C4-2B (cell line): Measurements from ENCODE around the gene TMTC1.

Experiments used
- H3K27ac ChIP-seq: fragments of 450-650 bp; 2 replicates; pipeline ENCODE4 v1.5.1; 2017
- ZFX ChIP-seq: fragments of 450-650 bp; IDR thresholded peaks from 2 replicates; pipeline ENCODE4 v1.6.1; 2017
- TF ChIP-seq, protein P1 (sequence below): fragments of 450-650 bp; conservative IDR thresholded peaks from 2 replicates; pipeline ENCODE4 v1.5.1; 2017; ENCODE audit warnings: mild to moderate bottlenecking

TMTC1 gene

DNA sequence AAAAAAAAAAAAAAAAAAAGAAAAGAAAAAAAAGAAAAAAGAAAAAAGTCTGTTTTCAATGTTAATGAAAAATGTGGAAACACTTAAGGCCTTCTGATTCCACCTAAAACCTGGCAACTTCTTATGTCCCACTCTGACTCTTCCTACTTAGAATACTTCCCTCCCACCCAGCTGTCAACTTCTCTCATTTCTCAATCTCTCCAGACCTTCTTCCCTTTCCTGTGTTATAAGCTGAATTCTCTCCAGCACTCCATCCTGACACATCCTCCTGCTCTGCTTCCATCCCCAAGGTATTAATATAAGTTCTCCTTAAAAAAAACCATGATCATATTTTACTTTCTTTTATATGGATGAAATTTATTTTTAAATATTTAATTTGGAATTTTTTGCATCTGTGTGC is 20.3 kb upstream of the TMTC1 start:
- no peak overlapping the region for H3K27ac ChIP-seq
- TF ChIP-seq, protein P1, sequence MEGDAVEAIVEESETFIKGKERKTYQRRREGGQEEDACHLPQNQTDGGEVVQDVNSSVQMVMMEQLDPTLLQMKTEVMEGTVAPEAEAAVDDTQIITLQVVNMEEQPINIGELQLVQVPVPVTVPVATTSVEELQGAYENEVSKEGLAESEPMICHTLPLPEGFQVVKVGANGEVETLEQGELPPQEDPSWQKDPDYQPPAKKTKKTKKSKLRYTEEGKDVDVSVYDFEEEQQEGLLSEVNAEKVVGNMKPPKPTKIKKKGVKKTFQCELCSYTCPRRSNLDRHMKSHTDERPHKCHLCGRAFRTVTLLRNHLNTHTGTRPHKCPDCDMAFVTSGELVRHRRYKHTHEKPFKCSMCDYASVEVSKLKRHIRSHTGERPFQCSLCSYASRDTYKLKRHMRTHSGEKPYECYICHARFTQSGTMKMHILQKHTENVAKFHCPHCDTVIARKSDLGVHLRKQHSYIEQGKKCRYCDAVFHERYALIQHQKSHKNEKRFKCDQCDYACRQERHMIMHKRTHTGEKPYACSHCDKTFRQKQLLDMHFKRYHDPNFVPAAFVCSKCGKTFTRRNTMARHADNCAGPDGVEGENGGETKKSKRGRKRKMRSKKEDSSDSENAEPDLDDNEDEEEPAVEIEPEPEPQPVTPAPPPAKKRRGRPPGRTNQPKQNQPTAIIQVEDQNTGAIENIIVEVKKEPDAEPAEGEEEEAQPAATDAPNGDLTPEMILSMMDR, result no peak
- no peak for TF ChIP-seq ZFX

DNA sequence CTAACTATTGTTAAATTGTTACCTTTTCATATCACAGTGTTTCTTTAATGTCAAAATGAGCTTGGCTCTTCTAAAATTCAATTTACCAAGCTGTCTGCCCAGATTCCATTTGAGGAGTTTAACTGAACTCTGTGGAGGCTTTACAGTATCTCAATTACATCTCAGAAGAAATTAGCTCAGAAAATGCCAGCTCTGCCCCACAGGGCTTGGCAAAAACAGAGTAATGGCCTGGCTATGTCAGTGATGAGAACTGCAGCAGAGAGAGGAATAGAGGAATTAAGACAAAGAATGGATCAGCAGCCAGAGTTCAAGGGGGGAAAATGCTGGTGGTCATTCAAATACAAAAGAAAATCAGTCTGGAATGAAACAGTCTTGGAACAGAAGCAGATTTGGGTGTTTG is 15.8 kb upstream of the TMTC1 start:
- no peak for TF ChIP-seq ZFX
- TF ChIP-seq, protein P1, result no peak

DNA sequence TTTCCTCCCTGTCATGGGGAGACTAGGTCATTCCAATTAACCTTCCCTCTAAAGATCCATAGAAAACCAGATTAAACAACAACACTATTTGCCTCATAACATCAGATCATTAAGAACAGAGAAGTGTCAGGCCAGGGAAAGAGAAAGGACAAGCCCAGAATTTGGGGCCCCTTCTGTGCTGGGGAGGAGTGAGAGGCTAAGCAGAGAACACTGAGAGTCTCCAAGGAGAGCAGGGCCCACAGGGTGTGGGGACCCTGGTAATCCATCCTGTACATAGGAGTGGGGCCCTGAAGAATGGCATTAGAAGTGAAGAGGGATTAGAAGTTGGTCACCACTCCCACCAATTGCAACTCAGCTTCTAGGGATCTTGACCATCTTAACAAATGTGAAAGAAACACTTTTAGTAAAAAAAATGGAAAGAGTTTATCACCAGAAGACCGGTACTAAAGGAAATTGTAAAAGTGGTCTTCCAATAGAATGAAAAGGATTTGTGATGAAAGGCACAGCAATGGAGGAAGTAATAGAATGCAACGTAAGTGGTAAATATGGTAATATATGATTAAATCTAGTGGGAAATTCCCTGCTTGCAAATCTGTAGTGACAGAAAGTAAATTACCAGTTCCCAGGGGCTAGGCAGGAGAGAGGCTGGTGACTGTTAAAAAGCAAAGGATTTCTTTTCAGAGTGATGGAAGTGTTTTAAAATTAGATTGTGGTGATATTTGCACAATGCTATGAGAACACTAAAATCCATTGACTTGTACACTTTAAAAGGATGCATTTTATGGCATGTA is 14.0 kb upstream of the TMTC1 start:
- TF ChIP-seq, protein P1, result no peak
- TF ChIP-seq ZFX, result no peak
- no peak overlapping the region for H3K27ac ChIP-seq

More for the DNA sequence above, 15.8 kb upstream of the TMTC1 start:
- no peak overlapping the region for H3K27ac ChIP-seq

DNA sequence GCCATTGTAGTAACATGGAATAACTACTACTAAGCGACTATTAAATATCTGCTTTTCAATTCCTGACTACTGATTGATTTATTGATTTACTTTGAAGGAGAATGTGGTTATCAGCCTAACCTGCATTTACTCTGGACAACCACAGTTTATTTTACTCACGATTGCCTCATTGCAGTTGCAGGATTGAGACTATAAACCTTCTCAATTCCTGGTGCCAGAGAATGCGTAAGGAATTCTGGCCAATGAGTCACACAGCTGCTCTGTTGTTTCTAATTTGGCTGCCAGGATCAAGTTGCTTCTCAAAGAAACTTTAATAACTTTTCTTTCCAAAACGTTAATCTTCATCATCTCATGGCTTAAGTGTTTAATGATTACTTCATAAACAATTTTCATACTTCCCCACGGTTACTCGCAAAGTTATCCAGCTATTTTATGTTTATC is 13.1 kb upstream of the TMTC1 start:
- H3K27ac ChIP-seq, result no peak overlapping the region
- TF ChIP-seq, protein P1, result no peak
- no peak for TF ChIP-seq ZFX

DNA sequence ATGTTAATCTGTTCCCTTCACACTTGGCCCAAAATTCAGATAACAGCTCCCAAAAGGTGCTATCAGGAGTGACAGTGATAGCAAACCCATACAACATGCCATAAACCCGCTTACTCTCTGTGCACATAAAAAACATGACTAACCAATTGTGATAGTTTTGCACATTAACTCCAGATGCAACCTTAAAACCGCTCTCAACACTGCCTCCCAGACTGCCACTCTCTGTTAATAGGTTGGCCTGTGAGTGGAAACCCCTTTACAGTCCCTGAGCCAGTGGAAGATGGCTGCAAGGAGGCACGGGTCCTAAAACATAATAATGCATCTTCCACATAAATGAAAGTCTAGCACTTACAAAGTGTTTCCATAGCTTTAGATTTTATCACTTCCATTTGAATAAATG is 12.0 kb upstream of the TMTC1 start:
- TF ChIP-seq, protein P1, result no peak
- no peak for TF ChIP-seq ZFX
- no peak overlapping the region for H3K27ac ChIP-seq

DNA sequence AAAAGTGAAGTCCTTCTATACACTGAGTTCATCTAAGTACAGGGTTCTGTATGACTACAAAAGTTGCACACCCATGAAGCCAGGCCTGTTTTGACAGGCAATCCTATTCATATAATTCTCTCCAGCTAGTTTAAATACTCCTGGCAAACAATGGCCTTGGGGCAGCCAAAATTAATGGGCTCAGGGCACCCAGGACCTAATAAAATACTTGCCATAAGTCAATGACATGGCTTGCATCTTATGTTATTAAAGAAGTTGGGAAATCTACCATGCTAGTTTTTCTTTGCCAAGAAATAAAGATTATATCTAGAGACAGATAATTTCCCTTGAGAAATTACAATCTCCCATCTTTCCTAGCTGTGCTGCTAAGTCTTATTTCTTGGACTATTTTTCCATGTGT is 11.1 kb upstream of the TMTC1 start:
- no peak overlapping the region for H3K27ac ChIP-seq
- TF ChIP-seq, protein P1, result no peak
- no peak for TF ChIP-seq ZFX

DNA sequence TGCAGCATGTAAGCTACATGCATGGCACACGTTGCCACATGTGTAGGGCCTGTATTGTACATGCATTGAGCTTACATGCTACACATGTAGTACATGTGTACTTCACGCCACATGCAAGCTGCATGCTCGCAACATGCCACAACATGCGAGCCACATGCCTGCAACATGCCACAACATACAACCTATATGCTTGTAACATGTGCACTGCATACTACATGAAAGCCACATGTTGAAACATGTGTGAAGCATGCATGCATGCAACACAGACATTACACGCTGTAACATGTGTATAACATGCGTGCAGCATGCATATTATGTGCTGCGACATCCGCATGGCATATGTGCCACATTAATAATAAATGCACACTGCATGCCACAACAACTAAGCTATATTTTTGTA is 9.1 kb upstream of the TMTC1 start:
- TF ChIP-seq ZFX, result no peak
- TF ChIP-seq, protein P1, result no peak
- H3K27ac ChIP-seq, result no peak overlapping the region
